GM12878 (cell line): Measurements from ENCODE around the gene LPCAT2. TPM values are rescaled to one million over a fixed set of nuclear protein-coding genes. Genes with fewer than 3 reads are reported as not detected.

Experiments used
- ATAC-seq: fragments of 200-7000 bp; cut with Tn5 transposase; 3 replicates; pipeline ENCODE4 v1.9.1; 2020; ENCODE audit warnings: mild to moderate bottlenecking, moderate library complexity
- BruUV-seq: library from RNA; stranded (reverse); fragments of 400-500 nt; replicated peaks from 2 replicates; lab custom pipeline; 2021; lab: Mats Ljungman, UMichigan
- CTCF ChIA-PET: fragments of 300-600 bp; sonication (Branson Sonifier 250); formaldehyde crosslinking; extraction: SDS; loops from one replicate; lab custom pipeline; 2021; ENCODE audit warnings: inconsistent platforms; lab: Yijun Ruan, JAX
- POLR2A ChIA-PET: fragments of 350-600 bp; formaldehyde crosslinking; extraction: SDS; loops from one replicate; lab custom pipeline; 2021; ENCODE audit warnings: inconsistent platforms; lab: Charles Lee
- RAD21 ChIA-PET: fragments of 300-600 bp; sonication (Branson Sonifier 250); formaldehyde crosslinking; loops from one replicate; lab custom pipeline; 2023; ENCODE audit warnings: antibody characterized with exemption; ENCODE audit not compliant: unreplicated experiment; lab: Charles Lee
- SMC1A ChIA-PET: fragments of 300-600 bp; sonication (Branson Sonifier 250); formaldehyde crosslinking; loops from one replicate; lab custom pipeline; 2023; ENCODE audit not compliant: unreplicated experiment, uncharacterized antibody; lab: Charles Lee
- DNase-seq: peaks from one replicate; pipeline ENCODE4 v3.0.0-alpha.2; 2011; ENCODE audit warnings: low read depth, low spot score
- FAIRE-seq: peaks from 3 replicates; lab custom pipeline; 2011; peaks lifted over from hg19 to GRCh38; lab: Jason Lieb, UNC
- H2AFZ ChIP-seq: 2 replicates; pipeline ENCODE4 v1.6.0; 2011; ENCODE audit warnings: low read depth, low read length, control low read depth; ENCODE audit not compliant: control insufficient read depth
- H3K27ac ChIP-seq: 2 replicates; pipeline ENCODE4 v1.5.1; 2011; ENCODE audit warnings: control low read depth; ENCODE audit not compliant: control insufficient read depth, insufficient read depth
- H3K27me3 ChIP-seq, 2 experiments: replicated peaks in 1 of 2; 2 replicates each; pipeline versions ENCODE4 v1.6.0 to v1.6.1; 2011; ENCODE audit warnings: low read length in 1 of 2; ENCODE audit not compliant: control insufficient read depth in 2 of 2, insufficient read depth in 2 of 2
- H3K36me3 ChIP-seq, 2 experiments: 2 replicates each; pipeline ENCODE4 v1.5.1; 2011; ENCODE audit warnings: low read length in 1 of 2; ENCODE audit not compliant: control insufficient read depth in 2 of 2, insufficient read depth in 2 of 2
- H3K4me1 ChIP-seq: 2 replicates; pipeline ENCODE4 v1.6.1; 2011; ENCODE audit warnings: mild to moderate bottlenecking, low read length, moderate library complexity, mixed read lengths; ENCODE audit not compliant: control insufficient read depth, insufficient read depth
- H3K4me2 ChIP-seq: 2 replicates; pipeline ENCODE4 v1.6.0; 2011; ENCODE audit warnings: control low read depth; ENCODE audit not compliant: control insufficient read depth, insufficient read depth
- H3K4me3 ChIP-seq: fragments of 200-600 bp; sonication (generic); 2 replicates; pipeline ENCODE4 v1.5.1; 2016
- H3K79me2 ChIP-seq: 2 replicates; pipeline ENCODE4 v1.6.0; 2011; ENCODE audit warnings: low read length; ENCODE audit not compliant: control insufficient read depth, insufficient read depth
- H3K9ac ChIP-seq: 2 replicates; pipeline ENCODE4 v1.8.0; 2011; ENCODE audit warnings: low read length, control low read depth, mixed read lengths; ENCODE audit not compliant: control insufficient read depth, insufficient read depth
- H3K9me3 ChIP-seq: replicated peaks from 3 replicates; pipeline ENCODE4 v1.5.1; 2011; ENCODE audit warnings: mild to moderate bottlenecking, low read length; ENCODE audit not compliant: control insufficient read depth, insufficient read depth
- H4K20me1 ChIP-seq: 2 replicates; pipeline ENCODE4 v1.6.0; 2011; ENCODE audit not compliant: control insufficient read depth, insufficient read depth
- BHLHE40 ChIP-seq, 2 experiments: fragments of 450-650 bp in 1 of 2; IDR thresholded peaks; 2 replicates each; pipeline ENCODE4 v1.6.1; 2011 to 2017; ENCODE audit warnings: low read depth in 2 of 2, borderline replicate concordance in 1 of 2, improper control_type of control experiment in 1 of 2, low read length in 1 of 2, mild to moderate bottlenecking in 1 of 2
- NR2C2 ChIP-seq: IDR thresholded peaks from 2 replicates; pipeline ENCODE4 v1.6.1; 2011; ENCODE audit warnings: borderline replicate concordance, low read depth; ENCODE audit not compliant: control insufficient read depth, insufficient read length
- PRDM15 ChIP-seq: fragments of 450-650 bp; formaldehyde crosslinking; IDR thresholded peaks from 2 replicates; pipeline ENCODE4 v1.4.0; 2020; ENCODE audit warnings: mild to moderate bottlenecking, moderate library complexity
- RAD51 ChIP-seq: fragments of 450-650 bp; IDR thresholded peaks from 2 replicates; pipeline ENCODE4 v1.6.1; 2016; ENCODE audit warnings: moderate library complexity, mild to moderate bottlenecking, inconsistent platforms
- RELA ChIP-seq: fragments of 450-650 bp; IDR thresholded peaks from 2 replicates; pipeline ENCODE4 v1.8.0; 2014; ENCODE audit warnings: borderline replicate concordance; ENCODE audit not compliant: partially characterized antibody
- WGBS: methylation state at CpG from one replicate; pipeline ENCODE4 v1.1.6; 2016; ENCODE audit warnings: low lambda C conversion rate; ENCODE audit not compliant: insufficient replicate concordance, insufficient coverage; ENCODE audit errors: missing lambda C conversion rate; 5-methylcytosine and 5-hydroxymethylcytosine counted together
- in situ Hi-C: fragments of 300-500 bp; cut with MboI; formaldehyde crosslinking; loops from 9 replicates; pipeline ENCODE4 v1.14.3; 2018; ENCODE audit warnings: mixed read lengths
- intact Hi-C: fragments of 100-400 bp; cut with micrococcal nuclease; formaldehyde crosslinking; loops from one replicate; pipeline ENCODE4 v1.14.2; 2022; ENCODE audit not compliant: unreplicated experiment
- polyA plus RNA-seq, 11 experiments: library from polyadenylated mRNA; depleted of rRNA in 4 of 11; unstranded in 6 of 11; stranded (reverse) in 5 of 11; fragments of >200 nt; fragmentation: Nextera tagmentation in 4 of 11; fragmentation: Illumina TruSeq in 1 of 11; extraction: Ambion mirVana in 4 of 11; extraction: Trizol in 1 of 11; gene quantifications; 1 replicate in 1 of 11; 2 replicates in 10 of 11; pipeline versions ENCODE4 v1.2.1 to v1.2.3, GENCODE V29; 2011 to 2016; ENCODE audit warnings: inconsistent platforms in 2 of 11, missing spikeins in 2 of 11, low read depth in 1 of 11
- total RNA-seq, 4 experiments: library from RNA; depleted of rRNA in 3 of 4; stranded (reverse); fragments of >200 nt in 3 of 4; fragmentation: Illumina TruSeq in 1 of 4; extraction: Trizol in 1 of 4; gene quantifications; 2 replicates each; pipeline versions ENCODE4 v1.2.1 to v1.2.3, GENCODE V29; 2013 to 2021
- TF ChIP-seq, protein P1 (sequence below), 3 experiments: IDR thresholded peaks in 2 of 3; conservative IDR thresholded peaks in 1 of 3; 2 replicates each; pipeline ENCODE4 v1.5.1; 2011; ENCODE audit warnings: low read depth in 3 of 3, low read length in 3 of 3, mild to moderate bottlenecking in 3 of 3, control low read depth in 2 of 3, moderate library complexity in 2 of 3, inconsistent platforms in 1 of 3, mixed read lengths in 1 of 3; ENCODE audit not compliant: control insufficient read depth in 2 of 3, insufficient read depth in 1 of 3; ENCODE audit errors: extremely low read depth in 1 of 3

Gene LPCAT2
- total and polyA plus RNA-seq, 10 of the 15 experiments (the other 5 are each of a cell fraction or from before 2014, with no cell fraction given): 0.01 TPM; not detected in 9

GRCh38 chr16:55622930-55623561 is 114.2 kb downstream of the LPCAT2 start:
- no peak for FAIRE-seq
- Histone ChIP-seq H3K9me3 (no peaks in the 10 kb centered on the region), H2AFZ (no peak overlapping the region), H3K4me2 (no peak overlapping the region), H3K36me3 (no peaks in the 10 kb centered on the region), H3K27me3 (no peaks in the 10 kb centered on the region), H3K27ac (no peak overlapping the region), H3K4me3 (no peak overlapping the region), H3K4me1 (no peaks in the 10 kb centered on the region), H3K9ac (no peak overlapping the region), H4K20me1 (no peaks in the 10 kb centered on the region), H3K79me2 (no peaks in the 10 kb centered on the region)
- in situ Hi-C loops (no loop called here), intact Hi-C loops (no loop called here)
- POLR2A ChIA-PET: no interaction called here
- WGBS: 28% methylated on average over 8 of the region's 8 CpGs
- no TSS peak for BruUV-seq
- SMC1A ChIA-PET: interaction anchor here (1.3 kb wide), 1 partner anchor 10 kb away, joined by 5 read pairs; no protein-coding TSS in a partner anchor
- RAD21 ChIA-PET: no interaction called here
- ATAC-seq: peak; percentile 32
- CTCF ChIA-PET: interaction anchor here (0.7 kb wide), 1 partner anchor 149 kb away, joined by 3 read pairs; no protein-coding TSS in a partner anchor
- no peak for TF ChIP-seq RELA
- TF ChIP-seq RAD51: no peak
- TF ChIP-seq, protein P1, sequence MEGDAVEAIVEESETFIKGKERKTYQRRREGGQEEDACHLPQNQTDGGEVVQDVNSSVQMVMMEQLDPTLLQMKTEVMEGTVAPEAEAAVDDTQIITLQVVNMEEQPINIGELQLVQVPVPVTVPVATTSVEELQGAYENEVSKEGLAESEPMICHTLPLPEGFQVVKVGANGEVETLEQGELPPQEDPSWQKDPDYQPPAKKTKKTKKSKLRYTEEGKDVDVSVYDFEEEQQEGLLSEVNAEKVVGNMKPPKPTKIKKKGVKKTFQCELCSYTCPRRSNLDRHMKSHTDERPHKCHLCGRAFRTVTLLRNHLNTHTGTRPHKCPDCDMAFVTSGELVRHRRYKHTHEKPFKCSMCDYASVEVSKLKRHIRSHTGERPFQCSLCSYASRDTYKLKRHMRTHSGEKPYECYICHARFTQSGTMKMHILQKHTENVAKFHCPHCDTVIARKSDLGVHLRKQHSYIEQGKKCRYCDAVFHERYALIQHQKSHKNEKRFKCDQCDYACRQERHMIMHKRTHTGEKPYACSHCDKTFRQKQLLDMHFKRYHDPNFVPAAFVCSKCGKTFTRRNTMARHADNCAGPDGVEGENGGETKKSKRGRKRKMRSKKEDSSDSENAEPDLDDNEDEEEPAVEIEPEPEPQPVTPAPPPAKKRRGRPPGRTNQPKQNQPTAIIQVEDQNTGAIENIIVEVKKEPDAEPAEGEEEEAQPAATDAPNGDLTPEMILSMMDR (IDR thresholded peaks at IDR 0.05 in 2 of 3, conservative IDR thresholded peaks at IDR 0.05 in 1 of 3; ENCODE audit: control insufficient read depth in 2 of 3, extremely low read depth in 1 of 3, insufficient read depth in 1 of 3, low read depth in 3 of 3, low read length in 3 of 3): peak in 1 of 3 experiments; percentile 11; a peak in 2 of 6 replicates
- TF ChIP-seq BHLHE40 (IDR thresholded peaks at IDR 0.05; ENCODE audit: borderline replicate concordance in 1 of 2, low read depth in 2 of 2, low read length in 1 of 2): 0 out of 4 replicates have a peak, but pooled peaks of 1 of the 2 experiments have one; percentile 12
- TF ChIP-seq NR2C2: no peak
- no peak for TF ChIP-seq PRDM15 (CRISPR knock-in tag)
- no peak for DNase-seq
